HTR-8/SVneo (cell line): ENCODE results near the gene CTNNA3.
A peak's percentile ranks its signal among the peaks of the same experiment; 100 is the strongest.
"Not testable (repeated sequence)": the region's sequence is repeated elsewhere in the genome, so short reads cannot be mapped to it uniquely, and the experiment has no call there.

Source experiments
- DNase-seq: peaks from one replicate; pipeline ENCODE4 v3.0.0; 2011; ENCODE audit warnings: low spot score, mixed read lengths; ENCODE audit not compliant: insufficient read length
- FAIRE-seq: peaks from 2 replicates; lab custom pipeline; 2011; peaks lifted over from hg19 to GRCh38; lab: Jason Lieb, UNC

Gene CTNNA3

DNA sequence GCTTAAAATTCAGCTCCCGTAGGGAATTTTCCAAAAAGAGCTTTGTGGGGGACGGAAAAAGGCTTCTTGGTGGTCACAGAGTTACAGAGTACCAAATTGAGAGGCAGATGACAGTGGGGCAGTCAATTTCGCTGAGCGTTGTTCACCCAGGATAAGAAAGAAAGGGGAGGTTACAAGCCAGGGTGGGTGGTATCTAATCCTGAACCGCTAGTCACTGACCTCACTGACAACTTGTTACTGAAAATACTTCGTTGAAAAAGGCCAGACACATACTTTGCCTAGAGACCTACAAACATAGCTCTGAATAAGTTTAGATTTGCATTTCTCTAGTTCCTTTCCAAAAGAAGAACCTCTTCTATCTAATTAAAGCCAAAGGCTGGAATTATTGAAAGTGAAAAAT is at the start of gene CTNNA3:
Gene CTNNA3 (minus strand): TSS at position 167 of the 400 bp plus-strand sequence.
- FAIRE-seq (no peak), DNase-seq (no peak)

DNA sequence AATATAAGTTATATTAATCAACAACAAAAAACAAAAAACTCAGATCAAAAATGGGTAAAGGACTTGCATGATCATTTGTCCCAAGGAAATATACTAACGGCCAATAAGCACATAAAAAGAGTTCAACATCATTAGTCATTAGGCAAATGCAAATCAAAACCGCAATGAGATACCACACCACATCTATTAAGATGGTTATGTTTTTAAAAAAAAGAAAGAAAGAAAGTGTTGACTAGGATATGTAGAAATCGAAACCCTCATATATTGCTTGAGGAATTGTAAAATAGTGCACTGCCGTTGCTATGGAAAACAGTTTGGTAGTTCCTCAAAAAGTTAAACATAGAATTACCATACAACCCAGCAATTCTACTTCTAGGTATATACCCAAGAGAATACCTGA is 39.4 kb upstream of the CTNNA3 start:
- no peak for DNase-seq
- no peak for FAIRE-seq

DNA sequence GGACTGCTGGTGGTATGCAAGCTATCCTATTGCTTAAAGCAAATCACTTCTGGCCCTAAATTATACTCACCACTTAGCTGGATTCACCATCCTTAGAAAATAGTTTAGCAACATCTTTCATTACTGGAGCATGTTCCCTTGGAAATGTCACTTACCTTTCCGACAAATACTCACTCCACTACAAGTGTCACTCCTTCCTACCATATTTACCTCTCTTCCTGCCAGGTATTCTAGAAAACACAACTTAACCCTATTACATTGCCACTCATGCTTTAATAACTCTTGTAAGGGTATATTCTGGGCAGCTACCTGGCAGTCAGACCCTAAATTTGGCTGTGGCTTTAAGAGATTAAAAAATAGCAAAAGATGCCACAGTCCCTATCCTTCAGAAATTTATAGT is 37.5 kb upstream of the CTNNA3 start:
- no peak for FAIRE-seq
- no peak for DNase-seq

DNA sequence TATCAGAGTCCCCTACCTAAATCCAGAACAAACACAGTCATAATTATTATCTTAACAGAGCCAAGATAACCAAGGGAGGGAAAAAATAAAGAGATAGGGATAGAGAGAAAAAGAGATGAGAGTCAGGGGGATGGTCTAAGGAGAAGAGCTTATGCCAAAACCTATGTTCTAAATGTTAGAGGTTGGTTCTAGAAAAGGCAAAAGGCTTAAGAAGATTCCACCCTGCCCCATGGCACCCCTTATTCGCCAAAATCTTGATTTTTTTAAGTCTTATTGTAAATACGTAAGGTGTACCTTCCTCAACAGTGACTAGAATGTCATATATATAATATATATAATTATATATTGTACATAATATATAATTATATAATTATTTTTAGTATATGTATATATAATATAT is 29.6 kb upstream of the CTNNA3 start:
- no peak for DNase-seq
- no peak for FAIRE-seq

DNA sequence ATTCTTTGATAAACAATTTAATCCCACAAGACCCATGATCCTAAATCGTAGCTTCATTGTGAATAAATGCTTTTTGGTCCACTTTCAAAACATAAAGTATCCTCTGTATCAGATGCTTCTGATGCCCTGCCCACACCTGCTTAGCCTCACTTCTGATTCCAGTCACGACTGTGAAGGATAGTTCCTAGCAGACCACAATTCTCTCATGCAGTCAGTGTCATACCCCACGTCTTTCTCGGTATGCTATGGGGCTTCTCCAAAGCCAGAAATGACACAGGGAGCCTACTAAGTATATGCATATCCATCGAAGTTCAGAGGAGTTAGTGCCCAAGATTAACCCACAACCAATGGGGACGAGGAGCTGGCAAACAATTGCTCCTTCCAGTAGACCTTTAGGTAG is 27.6 kb upstream of the CTNNA3 start:
- no peak for FAIRE-seq
- DNase-seq: no peak

DNA sequence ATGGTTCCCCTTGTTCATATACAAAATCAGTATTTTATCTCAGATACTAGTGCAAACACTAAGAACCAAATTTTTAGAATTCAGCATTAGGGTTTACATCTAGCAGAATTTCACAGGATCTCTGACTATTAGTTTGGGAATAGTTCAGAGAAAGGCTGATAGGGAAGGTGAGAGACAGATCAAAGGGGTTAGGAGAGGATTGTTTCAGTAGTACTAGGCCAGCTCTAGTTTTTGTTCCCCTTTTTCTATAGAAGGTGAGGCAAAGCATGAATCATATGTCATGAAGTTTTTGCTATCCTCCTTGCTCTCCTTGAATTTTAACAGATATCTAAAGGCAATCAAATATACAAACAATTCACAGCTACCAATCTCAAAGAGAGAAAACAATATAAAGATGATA is 26.1 kb upstream of the CTNNA3 start:
- FAIRE-seq (no peak), DNase-seq (no peak)

DNA sequence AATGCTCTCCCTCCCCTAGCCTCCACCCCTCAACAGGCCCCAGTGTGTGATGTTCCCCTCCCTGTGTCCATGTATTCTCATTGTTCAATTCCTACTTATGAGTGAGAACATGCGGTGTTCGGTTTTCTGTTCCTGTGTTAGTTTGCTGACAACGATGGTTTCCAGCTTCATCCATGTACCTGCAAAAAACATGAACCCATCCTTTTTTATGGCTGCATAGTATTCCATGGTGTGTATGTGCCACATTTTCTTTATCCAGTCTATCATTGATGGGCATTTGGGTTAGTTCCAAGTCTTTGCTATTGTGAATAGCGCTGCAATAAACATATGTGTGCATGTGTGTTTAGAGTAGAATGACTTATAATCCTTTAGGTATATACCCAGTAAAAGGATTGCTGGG is 20.5 kb upstream of the CTNNA3 start:
- FAIRE-seq, DNase-seq: not testable (repeated sequence)

DNA sequence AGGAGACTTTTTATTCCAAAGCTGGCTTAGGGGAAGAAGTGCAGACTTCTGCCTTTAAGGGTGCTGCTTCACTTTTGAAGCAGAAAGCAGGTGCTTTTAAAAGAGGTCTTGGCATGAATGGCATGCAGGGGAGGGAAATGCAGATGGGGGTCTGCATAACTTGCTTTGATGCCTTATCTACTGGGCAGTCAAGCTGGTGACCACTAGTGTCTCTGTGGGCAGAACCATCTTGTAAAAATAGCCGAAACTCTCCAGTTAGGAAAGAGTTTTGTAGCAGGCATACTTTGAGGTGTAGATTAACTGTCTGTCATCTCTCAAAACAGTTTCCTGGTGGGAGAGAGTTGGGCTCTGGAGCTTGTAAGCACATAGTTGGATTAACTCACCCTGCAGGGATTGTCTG is 9.9 kb upstream of the CTNNA3 start:
- no peak for FAIRE-seq

DNA sequence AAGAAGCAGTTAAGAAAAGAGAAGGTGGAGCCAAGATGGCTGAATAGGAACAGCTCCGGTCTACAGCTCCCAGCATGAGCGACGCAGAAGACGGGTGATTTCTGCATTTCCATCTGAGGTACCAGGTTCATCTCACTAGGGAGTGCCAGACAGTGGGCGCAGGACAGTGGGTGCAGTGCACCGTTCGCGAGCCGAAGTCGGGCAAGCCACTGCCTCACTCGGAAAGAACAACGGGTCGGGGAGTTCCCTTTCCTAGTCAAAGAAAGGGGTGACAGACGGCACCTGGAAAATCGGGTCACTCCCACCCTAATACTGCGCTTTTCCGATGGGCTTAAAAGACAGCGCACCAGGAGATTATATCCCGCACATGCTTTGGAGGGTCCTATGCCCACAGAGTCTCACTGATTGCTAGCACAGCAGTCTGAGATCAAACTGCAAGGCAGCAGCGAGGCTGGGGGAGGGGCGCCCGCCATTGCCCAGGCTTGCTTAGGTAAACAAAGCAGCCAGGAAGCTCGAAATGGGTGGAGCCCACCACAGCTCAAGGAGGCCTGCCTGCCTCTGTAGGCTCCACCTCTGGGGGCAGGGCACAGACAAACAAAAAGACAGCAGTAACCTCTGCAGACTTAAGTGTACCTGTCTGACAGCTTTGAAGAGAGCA is 3.7 kb upstream of the CTNNA3 start:
- not testable (repeated sequence) for DNase-seq, FAIRE-seq

More for the DNA sequence above, 9.9 kb upstream of the CTNNA3 start:
- no peak for DNase-seq

DNA sequence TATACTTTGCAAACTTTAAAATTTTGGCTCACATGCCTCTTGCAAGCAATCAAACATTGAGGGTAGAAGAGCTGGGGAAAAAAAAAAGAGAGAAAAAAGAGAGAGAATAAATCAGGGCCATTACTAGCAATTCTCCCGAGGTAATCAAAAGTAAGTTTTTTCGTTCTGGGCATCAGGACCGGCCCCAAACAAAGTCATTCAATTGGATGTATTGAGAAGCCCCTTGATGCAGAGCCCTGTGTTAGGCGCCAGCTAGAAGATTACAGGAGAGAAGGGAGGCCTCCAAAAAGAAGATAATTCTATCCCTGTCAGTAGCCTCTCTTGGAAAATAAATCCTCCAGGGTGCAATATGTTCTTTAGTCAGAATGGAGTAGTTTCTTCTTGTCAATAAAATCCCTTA is 2.2 kb upstream of the CTNNA3 start:
- FAIRE-seq: no peak
- DNase-seq: no peak

DNA sequence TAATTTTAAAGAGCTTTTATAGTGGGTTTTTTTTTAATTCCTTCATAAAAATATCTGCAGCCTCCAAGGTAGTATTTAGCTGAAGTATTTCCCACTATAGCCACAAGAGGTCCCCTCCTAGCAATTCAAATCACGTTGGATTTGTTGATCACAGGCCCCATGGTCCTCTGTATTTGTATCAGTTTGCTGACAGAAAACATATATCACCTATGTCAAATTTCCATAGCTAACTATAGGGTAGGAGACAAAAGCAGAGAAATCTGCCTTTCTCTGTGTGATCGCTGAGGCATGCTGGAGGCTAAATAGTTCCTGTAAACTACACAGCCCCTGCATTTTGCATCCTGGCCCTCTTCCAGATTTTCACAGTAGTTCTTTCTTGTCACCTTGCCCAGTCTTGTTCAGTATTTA is 1.7 kb upstream of the CTNNA3 start:
- FAIRE-seq (no peak), DNase-seq (peak; percentile 50)

DNA sequence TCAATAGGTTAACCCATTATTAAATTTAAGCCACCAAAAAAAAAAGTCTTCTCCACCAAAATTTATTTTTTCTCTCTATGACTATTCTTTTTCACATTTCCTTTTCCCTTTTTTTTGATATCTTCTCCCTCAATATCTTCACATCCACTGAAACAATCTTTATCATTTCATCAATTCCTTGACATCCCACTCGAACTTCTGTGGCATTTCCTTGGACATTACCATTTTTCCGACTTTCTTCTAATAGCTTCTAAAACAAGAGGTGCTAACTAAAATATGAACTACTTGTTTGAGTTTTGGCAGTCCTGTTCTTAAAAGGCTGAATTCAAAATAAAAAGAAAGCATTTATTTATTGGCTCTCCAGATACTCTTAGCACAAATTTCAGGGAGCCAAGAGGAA is 684 bp upstream of the CTNNA3 start:
- FAIRE-seq (no peak), DNase-seq (no peak)

DNA sequence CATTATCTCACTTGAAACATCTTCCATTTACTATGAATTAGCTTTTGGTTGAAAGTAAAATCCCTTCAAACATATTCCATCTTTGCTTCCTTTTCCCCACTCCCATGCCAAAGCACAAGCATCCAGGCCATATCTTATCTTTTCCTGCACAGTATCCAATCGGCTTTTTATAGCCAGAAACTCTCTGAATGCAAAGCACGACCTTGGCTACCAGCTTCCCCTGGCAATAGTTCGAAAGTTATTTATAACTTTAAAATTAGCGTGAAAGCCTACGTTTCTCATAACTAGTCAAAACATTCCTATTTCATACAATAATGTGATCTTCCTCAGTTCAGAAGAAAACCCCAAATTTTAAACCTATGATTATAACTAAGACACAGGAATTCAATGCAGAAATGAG is 440 bp downstream of the CTNNA3 start:
- FAIRE-seq (no peak), DNase-seq (no peak)

DNA sequence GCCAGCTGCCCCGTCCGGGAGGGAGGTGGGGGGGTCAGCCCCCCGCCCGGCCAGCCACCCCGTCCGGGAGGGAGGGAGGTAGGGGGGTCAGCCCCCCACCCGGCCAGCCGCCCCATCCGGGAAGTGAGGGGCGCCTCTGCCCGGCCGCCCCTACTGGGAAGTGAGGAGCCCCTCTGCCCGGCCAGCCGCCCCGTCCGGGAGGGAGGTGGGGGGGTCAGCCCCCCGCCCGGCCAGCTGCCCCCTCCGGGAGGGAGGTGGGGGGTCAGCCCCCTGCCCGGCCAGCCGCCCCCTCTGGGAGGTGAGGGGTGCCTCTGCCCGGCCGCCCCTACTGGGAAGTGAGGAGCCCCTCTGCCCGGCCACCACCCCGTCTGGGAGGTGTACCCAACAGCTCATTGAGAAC is 4.1 kb downstream of the CTNNA3 start:
- not testable (repeated sequence) for DNase-seq, FAIRE-seq

DNA sequence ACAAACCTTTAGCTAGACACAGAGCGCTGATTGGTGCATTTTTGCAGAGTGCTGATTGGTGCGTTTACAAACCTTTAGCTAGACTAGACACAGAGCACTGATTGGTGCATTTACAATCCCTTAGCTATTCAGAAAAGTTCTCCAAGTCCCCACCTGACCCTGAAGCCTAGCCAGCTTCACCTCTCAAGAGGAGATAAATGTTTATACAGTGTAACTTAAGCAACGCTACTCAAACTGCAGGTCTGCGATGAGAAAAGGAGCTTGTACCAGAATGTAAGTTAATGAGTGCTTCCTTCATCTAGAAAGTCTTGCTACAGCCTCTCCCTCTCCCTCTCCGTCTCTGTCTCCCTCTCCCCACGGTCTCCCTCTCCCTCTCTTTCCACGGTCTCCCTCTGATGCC is 5.5 kb downstream of the CTNNA3 start:
- not testable (repeated sequence) for FAIRE-seq, DNase-seq

DNA sequence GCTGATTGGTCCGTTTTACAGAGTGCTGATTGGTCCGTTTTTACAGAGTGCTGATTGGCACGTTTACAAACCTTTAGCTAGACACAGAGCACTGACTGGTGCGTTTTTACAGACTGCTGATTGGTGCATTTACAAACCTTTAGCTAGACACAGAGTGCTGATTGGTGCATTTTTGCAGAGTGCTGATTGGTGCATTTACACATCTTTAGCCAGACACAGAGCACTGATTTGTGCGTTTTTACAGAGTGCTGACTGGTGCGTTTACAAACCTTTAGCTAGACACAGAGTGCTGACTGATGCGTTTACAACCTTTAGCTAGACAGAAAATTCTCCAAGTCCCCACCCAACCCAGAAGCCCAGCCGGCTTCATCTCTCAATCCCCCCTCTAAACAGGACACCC is 11.9 kb downstream of the CTNNA3 start:
- DNase-seq, FAIRE-seq: not testable (repeated sequence)

DNA sequence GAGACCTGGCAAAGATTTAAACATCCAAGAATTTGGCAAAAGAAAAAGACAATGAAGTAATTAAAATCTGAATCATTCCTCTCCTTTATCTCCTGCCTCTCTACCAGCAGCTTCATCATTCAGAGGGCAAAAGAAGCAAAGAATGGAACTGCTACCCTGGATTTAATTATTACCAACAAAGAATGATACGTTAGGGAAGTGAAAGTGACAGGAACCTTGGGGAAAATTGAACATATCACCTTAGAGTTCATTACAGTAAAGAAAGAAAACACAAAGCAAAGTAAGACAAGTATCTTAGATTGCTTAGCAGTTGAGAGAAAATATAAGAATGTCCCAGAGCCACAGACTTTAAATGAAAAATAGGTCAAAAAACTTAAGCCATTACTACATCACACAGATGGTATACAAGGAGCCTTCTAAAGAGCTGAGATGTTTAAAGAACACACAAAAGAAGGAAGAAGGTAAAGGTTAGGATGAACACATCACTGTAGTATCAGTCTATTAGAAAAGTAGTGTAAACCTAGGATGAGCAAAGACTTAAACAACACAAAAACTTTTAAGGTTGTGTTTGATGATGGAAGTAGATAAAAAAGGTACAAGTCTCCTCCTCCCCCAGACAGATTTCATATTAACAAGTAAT is 17.5 kb downstream of the CTNNA3 start:
- FAIRE-seq (no peak), DNase-seq (no peak)

DNA sequence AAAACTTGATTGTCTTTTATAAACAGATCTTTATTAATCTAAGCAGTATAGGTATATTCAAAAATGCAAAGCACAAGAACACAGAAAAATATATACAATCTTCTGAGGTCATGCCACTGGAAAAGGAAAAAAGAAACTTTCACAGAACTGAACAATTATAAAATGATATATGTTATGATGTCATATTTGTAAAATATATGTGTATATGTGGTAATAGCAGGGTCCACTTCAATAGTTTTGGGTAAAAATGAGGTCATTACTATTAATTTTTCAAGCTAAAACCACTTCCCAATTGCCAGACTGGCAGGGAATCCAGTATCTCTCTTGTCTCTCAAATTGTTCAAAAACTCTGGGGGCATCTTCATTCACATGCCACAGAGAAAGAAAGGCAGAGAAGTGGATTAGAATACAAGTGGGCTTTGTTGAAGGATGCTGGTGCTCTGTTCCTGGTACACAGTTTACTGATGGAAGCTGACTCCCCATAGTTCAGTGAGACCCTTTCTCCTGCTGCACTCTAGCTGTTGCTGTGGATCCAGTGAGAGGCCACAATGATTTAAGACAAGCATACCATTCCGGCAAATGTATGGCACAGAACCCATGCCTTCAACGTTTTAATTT is 19.7 kb downstream of the CTNNA3 start:
- FAIRE-seq (no peak), DNase-seq (no peak)

DNA sequence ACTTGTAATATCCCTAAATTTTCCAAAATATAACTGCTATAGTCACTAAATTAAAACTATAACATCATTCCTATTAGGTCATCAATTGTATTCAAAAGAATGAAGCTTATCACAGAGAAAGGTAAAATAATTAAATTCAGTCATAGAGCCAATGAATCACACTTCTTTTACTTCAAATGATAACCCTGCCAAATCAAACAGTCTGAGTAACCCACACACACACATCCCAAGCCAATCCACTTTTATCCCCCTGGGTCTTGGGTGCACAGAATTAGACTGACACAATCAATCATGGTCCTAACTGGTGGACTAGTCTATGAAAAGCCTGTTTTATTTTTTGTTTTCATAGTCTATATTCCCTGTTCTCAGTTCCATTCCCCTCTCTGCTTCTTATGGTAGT is 25.6 kb downstream of the CTNNA3 start:
- no peak for DNase-seq
- no peak for FAIRE-seq

DNA sequence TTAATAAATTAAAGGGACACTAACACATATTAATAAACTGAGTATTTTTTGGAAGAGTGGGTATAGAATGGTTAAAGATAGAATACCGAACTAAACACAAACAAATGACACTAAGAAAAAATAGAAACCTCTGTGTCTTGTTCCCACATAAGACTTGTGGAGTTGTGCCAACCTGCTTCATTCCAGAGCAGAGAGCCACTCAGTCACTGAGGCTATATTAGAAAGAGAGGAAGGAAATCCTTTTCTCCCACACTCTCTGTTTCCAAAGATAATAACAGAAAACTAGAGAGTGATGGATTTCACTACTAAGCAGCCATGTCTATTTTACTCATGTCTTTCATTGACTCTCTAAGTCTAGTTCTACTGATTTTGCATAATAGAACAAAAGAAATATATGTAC is 26.0 kb downstream of the CTNNA3 start:
- FAIRE-seq (no peak), DNase-seq (no peak)

DNA sequence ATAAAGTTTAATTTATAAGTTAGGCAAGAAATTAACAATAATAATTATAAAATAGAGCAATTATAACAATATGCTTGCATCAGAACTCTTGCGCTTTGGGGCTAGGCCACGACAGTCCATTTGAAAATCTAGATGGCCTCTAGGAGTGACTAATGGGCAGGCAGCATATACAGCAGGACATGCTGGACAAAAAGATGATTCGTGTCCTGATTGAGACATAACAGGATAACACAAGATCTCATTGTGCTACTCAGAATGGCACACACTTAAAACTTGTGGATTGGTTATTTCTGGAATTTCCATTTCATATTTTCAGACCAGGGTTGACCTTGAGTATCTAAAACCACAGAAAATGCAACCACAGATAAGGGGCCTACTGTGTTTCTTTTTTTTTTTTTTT is 27.5 kb downstream of the CTNNA3 start:
- FAIRE-seq: no peak
- no peak for DNase-seq

DNA sequence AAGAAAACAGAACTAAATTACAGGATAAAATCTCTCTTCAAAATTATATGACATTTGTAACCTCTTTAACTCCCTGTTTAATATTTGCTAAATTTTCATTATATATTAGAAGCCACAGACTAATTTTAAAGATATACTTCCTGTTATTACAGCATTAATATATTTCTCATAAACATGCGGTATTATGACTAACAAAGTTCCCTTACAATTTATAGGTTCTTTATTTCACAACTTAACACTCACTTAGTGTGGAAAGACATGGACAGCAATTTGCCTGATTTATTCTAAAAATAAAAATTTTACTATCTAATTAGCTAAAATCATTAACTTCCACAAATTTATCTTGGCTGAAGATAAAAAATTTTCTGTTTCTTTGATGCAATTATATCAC is 29.0 kb downstream of the CTNNA3 start:
- DNase-seq (no peak), FAIRE-seq (no peak)
